Measurements from ENCODE around the gene ARMC8. TPM values are rescaled to one million over a fixed set of nuclear protein-coding genes. Genes with fewer than 3 reads are reported as not detected.

Gene ARMC8
- polyA plus RNA-seq, 1 donor from 2014 or later, result 90.6 TPM

DNA sequence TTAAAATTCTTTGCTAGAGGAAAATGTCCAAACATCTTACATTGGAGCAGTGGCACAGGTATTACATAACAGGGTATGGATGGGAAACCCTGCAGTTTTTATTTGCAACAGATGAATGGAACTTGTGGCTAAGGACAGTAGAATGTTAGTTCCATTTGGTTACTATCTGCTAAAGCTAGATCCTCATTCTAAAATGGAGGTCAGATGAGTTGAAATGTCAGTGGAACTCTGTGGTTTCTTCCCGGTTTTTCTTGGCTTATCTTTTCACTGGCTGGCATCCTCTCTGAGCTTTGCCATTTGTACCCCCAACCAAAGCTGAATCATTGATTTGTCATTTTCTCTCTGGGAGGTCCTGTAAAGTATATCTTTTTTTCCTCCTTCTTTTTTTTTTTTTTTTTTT, 68.9 kb downstream of the ARMC8 start:
- no peak overlapping the region for H2AFZ ChIP-seq (ENCODE audit: low read depth, low read length)
- H3K4me2 ChIP-seq (ENCODE audit: low read length), result no peak overlapping the region
- H3K9me2 ChIP-seq (ENCODE audit: insufficient read depth, low read length), result no peaks in the 10 kb centered on the region
- no peaks in the 10 kb centered on the region for H3F3A ChIP-seq (ENCODE audit: insufficient read depth, low read length, poor library complexity, severe bottlenecking)
- H3K27me3 ChIP-seq (ENCODE audit: insufficient read depth, low read depth, low read length), result no peaks in the 10 kb centered on the region
- H4K20me1 ChIP-seq (ENCODE audit: insufficient read depth), result no peaks in the 10 kb centered on the region
- no peaks in the 10 kb centered on the region for H3K36me3 ChIP-seq (ENCODE audit: insufficient read depth, low read length)
- TF ChIP-seq SMC3 (conservative IDR thresholded peaks at IDR 0.05; ENCODE audit: poor library complexity) (no peak), MXI1 (conservative IDR thresholded peaks at IDR 0.05; ENCODE audit: poor library complexity, severe bottlenecking) (no peak)
- no peaks in the 10 kb centered on the region for H3K79me2 ChIP-seq (replicated peaks; ENCODE audit: insufficient read depth, low read length)
- H3K9ac ChIP-seq (ENCODE audit: low read length), result no peak overlapping the region
- H3K4me3 ChIP-seq (ENCODE audit: low read length), result no peak overlapping the region
- no peaks in the 10 kb centered on the region for H3K9me3 ChIP-seq (ENCODE audit: low read length)
- no peak overlapping the region for H3K27ac ChIP-seq (ENCODE audit: low read length)

DNA sequence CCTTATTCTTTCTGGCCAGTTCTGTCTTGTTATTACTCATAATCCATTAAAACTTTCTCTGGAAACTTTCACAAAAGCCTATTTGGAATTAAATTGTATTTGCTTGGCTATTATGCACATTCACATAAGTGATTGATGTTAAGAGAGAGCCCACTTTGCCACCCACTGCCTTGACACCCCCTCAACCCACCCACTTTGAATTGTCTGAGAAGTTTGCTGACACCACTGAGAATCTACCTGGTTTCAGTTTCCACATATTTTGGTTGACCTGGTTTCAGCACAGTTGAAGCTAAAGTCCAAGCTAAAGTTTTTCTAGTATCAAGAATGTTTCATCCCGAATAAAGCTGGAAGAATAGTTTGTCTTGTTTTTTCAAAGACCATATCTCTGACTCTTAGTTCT, 70.9 kb downstream of the ARMC8 start:
- Histone ChIP-seq H3K9me3 (ENCODE audit: low read length) (no peaks in the 10 kb centered on the region), H3K9me2 (ENCODE audit: insufficient read depth, low read length) (no peaks in the 10 kb centered on the region), H3K27ac (ENCODE audit: low read length) (no peak overlapping the region), H3F3A (ENCODE audit: insufficient read depth, low read length, poor library complexity, severe bottlenecking) (no peaks in the 10 kb centered on the region), H3K9ac (ENCODE audit: low read length) (no peak overlapping the region), H3K4me2 (ENCODE audit: low read length) (no peak overlapping the region), H3K4me3 (ENCODE audit: low read length) (no peak overlapping the region), H3K27me3 (ENCODE audit: insufficient read depth, low read depth, low read length) (no peaks in the 10 kb centered on the region), H2AFZ (ENCODE audit: low read depth, low read length) (no peak overlapping the region), H4K20me1 (ENCODE audit: insufficient read depth) (no peaks in the 10 kb centered on the region), H3K79me2 (replicated peaks; ENCODE audit: insufficient read depth, low read length) (no peaks in the 10 kb centered on the region), H3K36me3 (ENCODE audit: insufficient read depth, low read length) (no peaks in the 10 kb centered on the region)
- no peak for TF ChIP-seq POLR2AphosphoS5 (IDR thresholded peaks at IDR 0.05)
- TF ChIP-seq RAD21 (conservative IDR thresholded peaks at IDR 0.05), result no peak
- no peak for TF ChIP-seq SMC3 (conservative IDR thresholded peaks at IDR 0.05; ENCODE audit: poor library complexity)
- TF ChIP-seq EP300 (conservative IDR thresholded peaks at IDR 0.05; ENCODE audit: poor library complexity, severe bottlenecking), result no peak

DNA sequence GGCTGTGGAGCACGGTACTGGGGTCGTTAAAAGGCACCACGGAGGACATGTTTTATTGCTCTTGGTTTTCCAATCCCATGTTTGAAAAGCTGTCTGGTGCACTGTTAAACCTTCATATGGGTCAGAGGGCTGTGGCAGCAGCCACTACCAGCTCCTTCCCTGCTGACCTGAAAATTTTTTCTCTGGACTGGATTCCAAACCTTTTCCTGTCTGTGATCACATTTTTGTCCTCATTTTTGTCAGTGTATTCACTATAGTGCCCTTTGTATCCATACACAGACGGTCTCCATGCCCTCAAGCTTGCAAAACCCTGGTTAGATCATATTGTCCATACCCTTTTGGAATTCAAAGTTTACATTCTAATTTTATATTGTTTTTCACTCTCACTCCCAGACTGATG, 72.0 kb downstream of the ARMC8 start:
- no peaks in the 10 kb centered on the region for H3K9me3 ChIP-seq (ENCODE audit: low read length)
- no peaks in the 10 kb centered on the region for H3F3A ChIP-seq (ENCODE audit: insufficient read depth, low read length, poor library complexity, severe bottlenecking)
- H3K79me2 ChIP-seq (replicated peaks; ENCODE audit: insufficient read depth, low read length), result no peaks in the 10 kb centered on the region
- H3K4me3 ChIP-seq (ENCODE audit: low read length), result no peak overlapping the region
- H3K9me2 ChIP-seq (ENCODE audit: insufficient read depth, low read length), result no peaks in the 10 kb centered on the region
- H3K36me3 ChIP-seq (ENCODE audit: insufficient read depth, low read length), result no peaks in the 10 kb centered on the region
- H4K20me1 ChIP-seq (ENCODE audit: insufficient read depth), result no peaks in the 10 kb centered on the region
- no peak overlapping the region for H3K4me2 ChIP-seq (ENCODE audit: low read length)
- no peak overlapping the region for H3K27ac ChIP-seq (ENCODE audit: low read length)
- TF ChIP-seq POLR2AphosphoS5 (IDR thresholded peaks at IDR 0.05), result no peak
- TF ChIP-seq MXI1 (conservative IDR thresholded peaks at IDR 0.05; ENCODE audit: poor library complexity, severe bottlenecking), result no peak
- TF ChIP-seq, protein P1, sequence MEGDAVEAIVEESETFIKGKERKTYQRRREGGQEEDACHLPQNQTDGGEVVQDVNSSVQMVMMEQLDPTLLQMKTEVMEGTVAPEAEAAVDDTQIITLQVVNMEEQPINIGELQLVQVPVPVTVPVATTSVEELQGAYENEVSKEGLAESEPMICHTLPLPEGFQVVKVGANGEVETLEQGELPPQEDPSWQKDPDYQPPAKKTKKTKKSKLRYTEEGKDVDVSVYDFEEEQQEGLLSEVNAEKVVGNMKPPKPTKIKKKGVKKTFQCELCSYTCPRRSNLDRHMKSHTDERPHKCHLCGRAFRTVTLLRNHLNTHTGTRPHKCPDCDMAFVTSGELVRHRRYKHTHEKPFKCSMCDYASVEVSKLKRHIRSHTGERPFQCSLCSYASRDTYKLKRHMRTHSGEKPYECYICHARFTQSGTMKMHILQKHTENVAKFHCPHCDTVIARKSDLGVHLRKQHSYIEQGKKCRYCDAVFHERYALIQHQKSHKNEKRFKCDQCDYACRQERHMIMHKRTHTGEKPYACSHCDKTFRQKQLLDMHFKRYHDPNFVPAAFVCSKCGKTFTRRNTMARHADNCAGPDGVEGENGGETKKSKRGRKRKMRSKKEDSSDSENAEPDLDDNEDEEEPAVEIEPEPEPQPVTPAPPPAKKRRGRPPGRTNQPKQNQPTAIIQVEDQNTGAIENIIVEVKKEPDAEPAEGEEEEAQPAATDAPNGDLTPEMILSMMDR (IDR thresholded peaks at IDR 0.05; ENCODE audit: poor library complexity, severe bottlenecking), result no peak
- H2AFZ ChIP-seq (ENCODE audit: low read depth, low read length), result no peak overlapping the region
- H3K27me3 ChIP-seq (ENCODE audit: insufficient read depth, low read depth, low read length), result no peaks in the 10 kb centered on the region
- no peak overlapping the region for H3K9ac ChIP-seq (ENCODE audit: low read length)

DNA sequence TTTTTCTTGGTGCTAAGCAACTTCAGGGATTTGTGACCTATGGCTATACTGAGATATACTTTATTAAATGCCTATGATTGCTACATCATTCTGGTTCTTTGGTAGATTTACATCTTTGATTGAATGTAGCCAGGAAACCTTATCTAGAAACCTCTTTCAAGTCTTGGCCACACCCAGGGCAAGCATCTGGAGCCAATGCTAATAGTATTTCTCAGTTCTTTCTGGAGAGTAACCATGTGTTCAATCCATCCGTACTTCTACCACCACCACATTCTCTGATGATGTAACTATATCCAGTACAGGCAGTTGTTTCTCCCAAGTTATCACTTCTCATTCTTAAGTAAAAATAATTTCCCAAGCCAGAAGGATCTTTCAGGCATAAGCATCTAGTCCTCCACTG, 73.5 kb downstream of the ARMC8 start:
- no peaks in the 10 kb centered on the region for H3K36me3 ChIP-seq (ENCODE audit: insufficient read depth, low read length)
- no peak overlapping the region for H3K27ac ChIP-seq (ENCODE audit: low read length)
- TF ChIP-seq POLR2AphosphoS5 (IDR thresholded peaks at IDR 0.05) (no peak), MXI1 (conservative IDR thresholded peaks at IDR 0.05; ENCODE audit: poor library complexity, severe bottlenecking) (no peak), EZH2 (IDR thresholded peaks at IDR 0.05; ENCODE audit: borderline replicate concordance, insufficient read depth, low read length, poor library complexity, severe bottlenecking) (no peak), TAF1 (IDR thresholded peaks at IDR 0.05; ENCODE audit: low read depth) (no peak), RAD21 (conservative IDR thresholded peaks at IDR 0.05) (no peak), EP300 (conservative IDR thresholded peaks at IDR 0.05; ENCODE audit: poor library complexity, severe bottlenecking) (no peak)
- TF ChIP-seq, protein P2, sequence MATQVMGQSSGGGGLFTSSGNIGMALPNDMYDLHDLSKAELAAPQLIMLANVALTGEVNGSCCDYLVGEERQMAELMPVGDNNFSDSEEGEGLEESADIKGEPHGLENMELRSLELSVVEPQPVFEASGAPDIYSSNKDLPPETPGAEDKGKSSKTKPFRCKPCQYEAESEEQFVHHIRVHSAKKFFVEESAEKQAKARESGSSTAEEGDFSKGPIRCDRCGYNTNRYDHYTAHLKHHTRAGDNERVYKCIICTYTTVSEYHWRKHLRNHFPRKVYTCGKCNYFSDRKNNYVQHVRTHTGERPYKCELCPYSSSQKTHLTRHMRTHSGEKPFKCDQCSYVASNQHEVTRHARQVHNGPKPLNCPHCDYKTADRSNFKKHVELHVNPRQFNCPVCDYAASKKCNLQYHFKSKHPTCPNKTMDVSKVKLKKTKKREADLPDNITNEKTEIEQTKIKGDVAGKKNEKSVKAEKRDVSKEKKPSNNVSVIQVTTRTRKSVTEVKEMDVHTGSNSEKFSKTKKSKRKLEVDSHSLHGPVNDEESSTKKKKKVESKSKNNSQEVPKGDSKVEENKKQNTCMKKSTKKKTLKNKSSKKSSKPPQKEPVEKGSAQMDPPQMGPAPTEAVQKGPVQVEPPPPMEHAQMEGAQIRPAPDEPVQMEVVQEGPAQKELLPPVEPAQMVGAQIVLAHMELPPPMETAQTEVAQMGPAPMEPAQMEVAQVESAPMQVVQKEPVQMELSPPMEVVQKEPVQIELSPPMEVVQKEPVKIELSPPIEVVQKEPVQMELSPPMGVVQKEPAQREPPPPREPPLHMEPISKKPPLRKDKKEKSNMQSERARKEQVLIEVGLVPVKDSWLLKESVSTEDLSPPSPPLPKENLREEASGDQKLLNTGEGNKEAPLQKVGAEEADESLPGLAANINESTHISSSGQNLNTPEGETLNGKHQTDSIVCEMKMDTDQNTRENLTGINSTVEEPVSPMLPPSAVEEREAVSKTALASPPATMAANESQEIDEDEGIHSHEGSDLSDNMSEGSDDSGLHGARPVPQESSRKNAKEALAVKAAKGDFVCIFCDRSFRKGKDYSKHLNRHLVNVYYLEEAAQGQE (IDR thresholded peaks at IDR 0.05; ENCODE audit: borderline replicate concordance), result no peak
- no peak overlapping the region for H3K9ac ChIP-seq (ENCODE audit: low read length)
- H3K9me3 ChIP-seq (ENCODE audit: low read length), result no peaks in the 10 kb centered on the region
- H3K27me3 ChIP-seq (ENCODE audit: insufficient read depth, low read depth, low read length), result no peaks in the 10 kb centered on the region
- no peaks in the 10 kb centered on the region for H3K79me2 ChIP-seq (replicated peaks; ENCODE audit: insufficient read depth, low read length)
- H3K4me2 ChIP-seq (ENCODE audit: low read length), result no peak overlapping the region
- no peaks in the 10 kb centered on the region for H3F3A ChIP-seq (ENCODE audit: insufficient read depth, low read length, poor library complexity, severe bottlenecking)
- no peak overlapping the region for H2AFZ ChIP-seq (ENCODE audit: low read depth, low read length)
- no peaks in the 10 kb centered on the region for H4K20me1 ChIP-seq (ENCODE audit: insufficient read depth)
- H3K4me3 ChIP-seq (ENCODE audit: low read length), result no peak overlapping the region
- no peaks in the 10 kb centered on the region for H3K9me2 ChIP-seq (ENCODE audit: insufficient read depth, low read length)
